HG03108 (cell line): ENCODE data around the gene ENPP7.

Source experiments
- ATAC-seq: cut with Tn5 transposase; IDR thresholded peaks from one replicate; pipeline ENCODE4 v1.9.1; 2021; ENCODE audit warnings: moderate library complexity; ENCODE audit not compliant: unreplicated experiment

ENPP7 gene

DNA sequence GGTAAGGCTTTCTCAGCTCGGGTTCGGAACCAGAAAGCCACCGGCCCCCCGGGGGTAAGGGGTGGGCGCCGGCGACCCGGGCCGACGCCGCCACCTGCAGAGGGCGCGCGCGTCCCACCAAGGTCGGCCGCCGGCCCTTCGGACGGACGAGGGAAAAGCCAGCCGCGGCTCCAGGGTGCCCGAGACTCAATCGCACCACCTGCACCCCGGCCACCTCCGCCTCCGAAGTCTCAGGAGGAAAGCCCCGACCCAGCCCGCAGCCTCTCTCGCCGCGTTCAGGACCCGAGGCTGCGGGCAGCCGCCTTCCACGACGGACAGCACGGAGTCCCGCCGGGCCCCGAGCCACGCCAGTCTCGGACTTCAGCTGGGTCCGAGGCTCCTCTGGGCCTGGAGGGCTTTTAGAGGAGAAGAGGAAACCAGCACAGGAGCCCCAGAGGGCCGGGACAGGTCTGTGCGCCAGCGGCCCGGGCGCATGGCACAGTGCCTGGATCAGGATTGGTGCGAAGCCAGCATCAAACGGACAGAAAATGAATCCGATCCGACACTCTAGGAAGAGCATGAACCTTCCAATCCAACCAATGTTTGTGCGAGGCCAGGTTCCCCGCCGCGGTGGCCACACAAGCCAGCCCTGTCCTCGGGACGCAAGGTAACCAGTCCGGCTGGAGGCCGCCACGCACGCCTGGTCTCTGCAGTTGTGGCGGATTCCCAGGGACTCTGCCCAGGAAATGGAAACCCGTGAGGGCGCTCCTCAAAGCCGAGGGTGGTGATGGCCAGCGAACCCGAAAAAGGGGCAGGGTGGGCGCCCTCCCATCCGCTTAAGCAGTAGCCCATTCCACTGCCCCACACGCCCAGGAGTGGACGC is 59.4 kb downstream of the ENPP7 start:
- ATAC-seq = no peak

DNA sequence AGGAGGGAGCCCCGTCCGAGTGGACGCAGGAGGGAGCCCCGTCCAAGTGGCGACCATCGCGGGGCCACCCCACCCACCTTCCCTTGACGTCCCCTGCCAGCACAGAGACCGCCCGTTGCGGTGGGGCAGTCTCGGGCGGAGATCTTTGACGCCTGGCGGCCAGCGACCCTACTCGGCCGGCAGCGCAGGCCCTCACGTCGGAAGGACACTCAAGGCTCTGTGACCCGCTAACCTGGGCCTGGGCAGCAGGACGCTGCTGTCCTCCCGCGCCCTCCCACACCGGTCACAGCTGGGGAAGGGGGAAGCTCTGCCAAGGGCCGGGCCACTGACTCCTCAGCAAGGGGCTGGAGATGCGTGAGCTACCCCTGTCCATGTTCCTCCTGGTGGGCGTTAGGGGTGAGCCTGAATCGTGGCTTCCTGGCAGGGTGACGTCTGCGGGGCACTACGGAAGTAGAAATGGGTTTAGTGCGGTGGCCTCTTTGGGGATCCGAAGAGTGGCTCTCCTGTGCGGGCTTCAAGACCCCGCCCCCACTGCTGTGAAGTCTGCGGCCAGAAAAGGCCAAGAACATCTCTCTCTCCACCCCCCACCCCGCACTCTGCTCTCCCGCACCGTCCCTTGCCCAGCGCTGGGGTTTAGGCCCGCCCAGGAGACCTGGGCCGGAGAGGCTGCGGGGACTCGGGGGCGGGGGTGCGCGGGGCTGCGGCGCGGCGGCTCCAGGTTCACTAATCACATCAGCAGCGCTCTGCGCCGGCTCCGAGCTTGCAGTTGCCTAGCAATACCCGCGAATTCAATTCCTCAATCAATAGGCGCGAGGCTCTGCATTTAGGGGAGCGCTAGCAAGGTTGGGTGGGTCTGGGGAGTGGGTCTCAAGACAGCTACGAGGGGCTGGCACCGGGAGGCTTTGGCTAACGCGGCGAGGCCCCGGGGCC is 60.3 kb downstream of the ENPP7 start:
- no peak for ATAC-seq

DNA sequence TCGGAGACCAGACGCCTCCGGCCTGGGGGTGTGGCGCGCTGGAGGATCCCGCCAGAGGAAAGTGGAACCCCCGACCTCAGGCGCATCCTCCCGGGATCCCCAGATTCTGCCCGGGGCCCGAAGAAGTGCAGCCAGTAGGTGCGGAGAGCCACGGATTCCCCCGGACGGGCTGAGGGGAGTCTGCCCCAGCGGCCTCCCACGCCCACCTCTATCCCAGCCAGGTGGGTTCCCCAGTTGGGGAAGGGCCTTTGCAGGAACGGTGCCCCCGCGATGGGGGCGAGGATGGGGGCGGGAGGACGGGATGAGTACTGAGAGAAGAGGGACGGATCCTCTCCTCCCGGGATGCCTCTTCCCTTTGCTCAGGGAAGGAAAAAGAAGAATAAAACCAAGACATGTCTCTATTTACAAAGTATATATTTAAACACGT is 61.0 kb downstream of the ENPP7 start:
- ATAC-seq = no peak
